ENCODE data around the gene TRAPPC3L. TPM values are rescaled to one million over a fixed set of nuclear protein-coding genes. Genes with fewer than 3 reads are reported as not detected.

Gene TRAPPC3L
- total RNA-seq, 1 experiment from 2014 or later: not detected

- Histone ChIP-seq H2BK12ac (ENCODE audit: insufficient read length, low read depth, low read length) (no peak overlapping the region), H3K18ac (ENCODE audit: insufficient read length, low read depth, low read length) (no peak overlapping the region), H3K9me3 (ENCODE audit: control insufficient read depth, low read depth, low read length) (no peaks in the 10 kb centered on the region), H4K8ac (replicated peaks; ENCODE audit: insufficient read length, low read depth, low read length) (no peak overlapping the region), H2AFZ (ENCODE audit: low read length) (no peak overlapping the region), H3K4me1 (ENCODE audit: insufficient read depth, low read length) (no peaks in the 10 kb centered on the region), H2BK15ac (ENCODE audit: low read depth, low read length) (no peak overlapping the region), H3K9ac (ENCODE audit: extremely low read depth, insufficient read length, low read length) (no peak overlapping the region), H3K4me2 (ENCODE audit: insufficient read depth, insufficient read length, low read length) (no peak overlapping the region), H3K23me2 (ENCODE audit: insufficient read length, low read depth, low read length, poor library complexity, severe bottlenecking) (no peaks in the 10 kb centered on the region), H3K4ac (ENCODE audit: low read depth, low read length) (no peak overlapping the region), H3K79me1 (ENCODE audit: insufficient read depth, low read depth, low read length, poor library complexity, severe bottlenecking) (no peaks in the 10 kb centered on the region), H3K27ac (ENCODE audit: insufficient read length, low read depth, low read length) (no peak overlapping the region), H4K20me1 (ENCODE audit: control insufficient read depth, insufficient read depth, insufficient read length) (no peaks in the 10 kb centered on the region), H2BK5ac (ENCODE audit: insufficient read length, low read length) (no peak overlapping the region), H2BK20ac (ENCODE audit: low read depth, low read length, poor library complexity, severe bottlenecking) (no peak overlapping the region), H3K27me3 (ENCODE audit: insufficient read depth, low read length) (no peaks in the 10 kb centered on the region), H3K56ac (ENCODE audit: insufficient read length, low read depth, low read length) (no peak overlapping the region), H3T11ph (ENCODE audit: low read length) (no peak overlapping the region), H3K79me2 (ENCODE audit: insufficient read depth, low read length) (no peaks in the 10 kb centered on the region), H2AK5ac (ENCODE audit: insufficient read length, low read length) (no peak overlapping the region), H3K14ac (ENCODE audit: insufficient read depth, low read length) (no peak overlapping the region), H4K91ac (ENCODE audit: insufficient read length, low read depth, low read length) (no peak overlapping the region), H2BK120ac (ENCODE audit: low read depth, low read length, poor library complexity, severe bottlenecking) (no peak overlapping the region), H4K5ac (ENCODE audit: insufficient read length, low read depth, low read length) (no peak overlapping the region), H3K23ac (ENCODE audit: insufficient read length, low read depth, low read length) (no peak overlapping the region)
- no CpG with 5 or more reads among the region's 3 CpGs for WGBS (ENCODE audit: extremely low coverage, insufficient read length, low lambda C conversion rate)
- DNase-seq: no peak
- H3K27ac Mint-ChIP-seq: peak overlapping the region in 1 of 3 experiments; percentile 47; a peak in 1 of 7 replicates
- H3K4me3 Mint-ChIP-seq: no peak overlapping the region
- H3K4me1 Mint-ChIP-seq: peaks cover 0 to 2% of the 10 kb centered on the region in 2 experiments; a peak in 2 of 4 replicates
- H3K27me3 Mint-ChIP-seq (ENCODE audit: low read depth): no peaks in the 10 kb centered on the region
- no peaks in the 10 kb centered on the region for H3K36me3 Mint-ChIP-seq (ENCODE audit: insufficient read depth in 1 of 3, low read depth in 3 of 3)
- no peak for TF ChIP-seq CTCF (conservative IDR thresholded peaks at IDR 0.05)
- H3K9me3 Mint-ChIP-seq: no peaks in the 10 kb centered on the region
These were observed 72.8 kb downstream of the TRAPPC3L start for GRCh38 chr6:116472706-116473105.

All from H9 (cell line).